ENCODE data around the gene PSTPIP1. TPM values are rescaled to one million over a fixed set of nuclear protein-coding genes. Genes with fewer than 3 reads are reported as not detected.
A peak's percentile ranks its signal among the peaks of the same experiment; 100 is the strongest.

PSTPIP1 gene
- total RNA-seq, 2 donors from 2014 or later = 3.3 to 3.6 TPM

- no peak for ATAC-seq
- no peak for DNase-seq
- 67 to 75% methylated on average over 4 of the region's 4 CpGs for WGBS, 2 donors
- H3K9me3 ChIP-seq = no peaks in the 10 kb centered on the region
- no peak overlapping the region for H3K4me3 ChIP-seq
- TF ChIP-seq POLR2A (IDR thresholded peaks at IDR 0.05) (no peak), CTCF (IDR thresholded peaks at IDR 0.05) (no peak)
- intact Hi-C loops (cut with DNase I) = no loop called here
- H3K27ac ChIP-seq = no peak overlapping the region
- no peaks in the 10 kb centered on the region for H3K27me3 ChIP-seq
- H3K36me3 ChIP-seq (replicated peaks in 1 of 2; ENCODE audit: insufficient read depth in 1 of 2, low read depth in 2 of 2) = no peaks in the 10 kb centered on the region
- no peaks in the 10 kb centered on the region for H3K4me1 ChIP-seq
Measured at GRCh38 chr15:77001966-77002365, 7.0 kb downstream of the PSTPIP1 start.

- no peaks in the 10 kb centered on the region for H3K27me3 ChIP-seq
- DNase-seq = no peak
- peak overlapping the region in 1 of 4 donors; percentile 60 for H3K27ac ChIP-seq
- no peaks in the 10 kb centered on the region for H3K4me1 ChIP-seq
- no peak overlapping the region for H3K4me3 ChIP-seq
- no peak for ATAC-seq
- intact Hi-C loops (cut with DNase I) = no loop called here
- H3K9me3 ChIP-seq = no peaks in the 10 kb centered on the region
- WGBS, 2 donors = 50 to 70% methylated on average over 7 of the region's 7 CpGs
- TF ChIP-seq CTCF (IDR thresholded peaks at IDR 0.05) (no peak), POLR2A (IDR thresholded peaks at IDR 0.05) (no peak)
- no peaks in the 10 kb centered on the region for H3K36me3 ChIP-seq (replicated peaks in 1 of 2; ENCODE audit: insufficient read depth in 1 of 2, low read depth in 2 of 2)
Measured at GRCh38 chr15:77002436-77002835, 7.5 kb downstream of the PSTPIP1 start.

GRCh38 chr15:77002954-77003912, 8.3 kb downstream of the PSTPIP1 start:
- H3K27ac ChIP-seq = peak overlapping the region in 1 of 4 donors; percentile 60
- WGBS, 2 donors = 69 to 82% methylated on average over 14 to 16 of the region's 16 CpGs
- intact Hi-C loops (cut with DNase I) = no loop called here
- ATAC-seq (no peak), DNase-seq (peak in 1 of 4 donors; percentile 75)
- H3K9me3 ChIP-seq = no peaks in the 10 kb centered on the region
- no peaks in the 10 kb centered on the region for H3K4me1 ChIP-seq
- TF ChIP-seq POLR2A (IDR thresholded peaks at IDR 0.05) (no peak), CTCF (IDR thresholded peaks at IDR 0.05) (no peak)
- H3K36me3 ChIP-seq (replicated peaks in 1 of 2; ENCODE audit: insufficient read depth in 1 of 2, low read depth in 2 of 2) = no peaks in the 10 kb centered on the region
- H3K4me3 ChIP-seq = no peak overlapping the region
- H3K27me3 ChIP-seq = no peaks in the 10 kb centered on the region

- no peaks in the 10 kb centered on the region for H3K36me3 ChIP-seq (replicated peaks in 1 of 2; ENCODE audit: insufficient read depth in 1 of 2, low read depth in 2 of 2)
- WGBS, 2 donors = 72 to 76% methylated on average over 4 of the region's 4 CpGs
- no peak overlapping the region for H3K4me3 ChIP-seq
- no peaks in the 10 kb centered on the region for H3K27me3 ChIP-seq
- H3K27ac ChIP-seq = peak overlapping the region in 1 of 4 donors; percentile 53
- no peaks in the 10 kb centered on the region for H3K9me3 ChIP-seq
- no peaks in the 10 kb centered on the region for H3K4me1 ChIP-seq
- TF ChIP-seq POLR2A (IDR thresholded peaks at IDR 0.05) (no peak), CTCF (IDR thresholded peaks at IDR 0.05) (no peak)
- ATAC-seq (no peak), DNase-seq (peak in 1 of 4 donors; percentile 78)
- intact Hi-C loops (cut with DNase I) = no loop called here
Measured at GRCh38 chr15:77004189-77004588, 9.3 kb downstream of the PSTPIP1 start.
